ENCODE measurements around the gene RIN3.

GRCh38 chr14:92489394-92490238 is 24.0 kb upstream of the RIN3 start:
- TF ChIP-seq POLR2A (IDR thresholded peaks at IDR 0.05) (no peak), CTCF (IDR thresholded peaks at IDR 0.05 in 8 of 11, conservative IDR thresholded peaks at IDR 0.05 in 3 of 11) (no peak)

All from spleen (tissue), 7 donors.